Glomerular visceral epithelial cell (primary cell): ENCODE data around the gene ATP6V0A1.
"Not testable (repeated sequence)": the region's sequence is repeated elsewhere in the genome, so short reads cannot be mapped to it uniquely, and the experiment has no call there.

ENCODE experiments used
- DNase-seq: peaks from one replicate; pipeline ENCODE4 v3.0.0-alpha.2; 2016; ENCODE audit errors: extremely low spot score

The ATP6V0A1 gene

DNA sequence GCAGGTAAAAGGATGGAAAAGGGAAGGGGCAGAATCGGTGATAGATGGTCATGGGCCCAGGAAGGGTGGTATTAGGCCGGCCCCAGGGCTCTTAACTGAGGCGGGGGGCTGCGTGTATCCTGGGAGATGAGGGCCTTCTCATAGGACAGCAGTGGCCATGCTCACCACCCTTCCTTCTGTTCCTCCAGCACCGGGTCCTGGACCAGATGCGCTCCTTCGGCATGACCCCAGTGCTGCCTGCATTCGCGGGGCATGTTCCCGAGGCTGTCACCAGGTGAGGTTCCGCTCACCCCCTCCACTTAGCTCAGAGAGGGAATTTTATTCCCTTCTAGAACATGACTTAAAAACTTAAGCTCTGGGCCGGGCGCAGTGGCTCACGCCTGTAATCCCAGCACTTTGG lies 79.8 kb downstream of the ATP6V0A1 start:
- no peak for DNase-seq

DNA sequence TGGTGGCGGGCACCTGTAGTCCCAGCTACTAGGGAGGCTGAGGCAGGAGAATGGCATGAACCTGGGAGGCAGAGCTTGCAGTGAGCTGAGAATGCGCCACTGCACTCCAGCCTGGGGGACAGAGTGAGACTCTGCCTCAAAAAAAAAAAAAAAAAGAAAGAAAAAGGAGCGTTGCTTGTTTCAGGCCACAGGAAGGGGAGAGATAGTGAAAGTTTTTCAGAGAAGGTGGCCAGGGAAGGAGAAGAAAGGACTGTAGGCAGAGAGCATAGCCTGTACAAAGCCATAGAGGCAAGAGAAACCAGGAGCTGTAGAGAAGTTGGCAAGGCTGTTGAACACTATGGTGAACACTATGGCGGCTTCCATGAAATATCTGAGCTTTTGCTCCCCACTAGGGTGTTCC lies 81.9 kb downstream of the ATP6V0A1 start:
- not testable (repeated sequence) for DNase-seq

DNA sequence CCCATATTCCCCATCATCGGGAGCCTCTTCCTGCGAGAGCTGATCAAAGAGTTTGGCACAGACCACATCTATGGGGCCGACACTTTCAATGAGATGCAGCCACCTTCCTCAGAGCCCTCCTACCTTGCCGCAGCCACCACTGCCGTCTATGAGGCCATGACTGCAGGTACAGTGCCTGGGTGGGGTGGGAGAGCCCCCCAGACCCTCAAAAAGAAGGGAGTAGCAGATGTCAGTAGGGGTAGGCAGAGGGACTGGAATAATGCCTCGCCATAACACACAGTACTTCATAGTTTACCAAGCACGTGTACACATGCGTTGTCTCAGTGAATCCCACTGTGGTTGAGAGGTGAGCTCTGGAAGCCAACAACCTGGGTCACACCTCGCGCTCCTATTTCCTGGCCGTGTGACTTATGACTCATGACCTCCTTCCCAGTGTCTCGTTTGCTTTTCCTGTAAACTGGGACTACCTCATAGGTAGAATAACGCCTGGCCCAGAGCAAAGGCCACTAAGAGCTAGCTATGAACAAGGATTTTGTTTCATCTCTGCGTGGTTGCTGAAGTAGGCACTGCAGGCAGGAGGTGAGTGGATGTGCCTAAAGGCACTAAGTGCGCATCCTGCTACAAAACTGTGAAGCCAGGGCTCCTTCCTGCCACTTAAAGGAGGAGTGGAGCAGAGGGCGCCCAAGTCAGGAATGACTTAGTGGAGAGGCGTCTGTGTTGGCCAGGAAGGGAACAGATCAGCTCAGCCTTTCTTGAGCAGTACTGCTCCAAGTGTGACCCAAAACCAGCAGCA lies 82.6 kb downstream of the ATP6V0A1 start:
- no peak for DNase-seq

DNA sequence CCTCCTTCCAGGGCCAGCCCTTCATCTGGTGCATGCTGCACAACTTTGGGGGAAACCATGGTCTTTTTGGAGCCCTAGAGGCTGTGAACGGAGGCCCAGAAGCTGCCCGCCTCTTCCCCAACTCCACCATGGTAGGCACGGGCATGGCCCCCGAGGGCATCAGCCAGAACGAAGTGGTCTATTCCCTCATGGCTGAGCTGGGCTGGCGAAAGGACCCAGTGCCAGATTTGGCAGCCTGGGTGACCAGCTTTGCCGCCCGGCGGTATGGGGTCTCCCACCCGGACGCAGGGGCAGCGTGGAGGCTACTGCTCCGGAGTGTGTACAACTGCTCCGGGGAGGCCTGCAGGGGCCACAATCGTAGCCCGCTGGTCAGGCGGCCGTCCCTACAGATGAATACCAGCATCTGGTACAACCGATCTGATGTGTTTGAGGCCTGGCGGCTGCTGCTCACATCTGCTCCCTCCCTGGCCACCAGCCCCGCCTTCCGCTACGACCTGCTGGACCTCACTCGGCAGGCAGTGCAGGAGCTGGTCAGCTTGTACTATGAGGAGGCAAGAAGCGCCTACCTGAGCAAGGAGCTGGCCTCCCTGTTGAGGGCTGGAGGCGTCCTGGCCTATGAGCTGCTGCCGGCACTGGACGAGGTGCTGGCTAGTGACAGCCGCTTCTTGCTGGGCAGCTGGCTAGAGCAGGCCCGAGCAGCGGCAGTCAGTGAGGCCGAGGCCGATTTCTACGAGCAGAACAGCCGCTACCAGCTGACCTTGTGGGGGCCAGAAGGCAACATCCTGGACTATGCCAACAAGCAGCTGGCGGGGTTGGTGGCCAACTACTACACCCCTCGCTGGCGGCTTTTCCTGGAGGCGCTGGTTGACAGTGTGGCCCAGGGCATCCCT lies 84.8 kb downstream of the ATP6V0A1 start:
- DNase-seq, result no peak

DNA sequence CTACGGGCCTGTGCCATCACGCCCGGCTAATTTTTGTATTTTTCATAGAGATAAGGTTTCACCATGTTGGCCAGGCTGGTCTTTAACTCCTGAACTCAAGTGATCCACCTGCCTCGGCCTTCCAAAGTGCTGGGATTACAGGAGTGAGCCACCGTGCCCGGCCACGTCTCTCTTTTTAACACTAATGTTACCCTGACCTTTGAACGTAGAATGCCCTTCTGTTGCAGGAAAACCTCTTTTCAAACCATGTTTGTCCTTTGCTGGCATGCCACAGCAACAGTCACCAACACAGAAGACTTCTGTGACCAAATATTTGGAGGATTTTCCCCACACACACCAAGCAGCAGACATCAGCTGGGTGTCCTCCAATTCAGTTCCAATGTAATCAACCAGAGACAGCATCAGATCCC lies 86.2 kb downstream of the ATP6V0A1 start:
- no peak for DNase-seq

DNA sequence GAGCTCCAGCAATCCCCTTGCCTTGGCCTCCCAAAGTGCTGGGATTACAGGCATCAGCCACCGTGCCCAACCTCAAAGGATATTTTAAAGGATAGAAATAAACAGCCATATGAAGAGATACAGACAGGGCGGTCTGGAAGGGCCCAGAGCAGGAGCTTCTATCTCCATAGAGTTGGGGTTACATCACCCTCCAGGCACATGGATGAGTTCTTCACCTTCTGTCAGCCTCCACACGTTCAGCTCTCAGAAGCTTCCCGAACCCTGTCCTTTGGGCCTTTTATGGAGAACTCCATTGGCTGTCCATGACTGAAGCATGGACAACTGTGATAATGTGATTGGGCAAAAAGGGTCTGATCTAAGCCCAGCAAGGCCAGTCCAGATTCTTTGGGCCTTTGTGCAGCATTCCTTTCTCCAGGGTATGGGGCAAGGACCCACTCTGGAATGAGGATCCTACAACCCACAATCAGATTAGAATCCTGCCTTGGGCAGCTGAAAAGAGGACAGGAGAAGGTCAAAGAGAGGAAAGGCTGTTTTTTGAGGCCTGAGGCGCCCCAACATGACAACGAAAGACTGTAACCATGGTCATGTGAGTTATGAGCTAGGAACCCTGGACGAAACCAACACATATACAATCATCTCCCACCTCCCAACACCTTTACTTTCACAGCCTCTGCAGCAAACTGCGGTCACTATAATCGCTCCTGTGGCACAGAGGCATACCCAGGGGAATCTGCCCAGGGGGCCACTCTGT lies 87.3 kb downstream of the ATP6V0A1 start:
- not testable (repeated sequence) for DNase-seq

DNA sequence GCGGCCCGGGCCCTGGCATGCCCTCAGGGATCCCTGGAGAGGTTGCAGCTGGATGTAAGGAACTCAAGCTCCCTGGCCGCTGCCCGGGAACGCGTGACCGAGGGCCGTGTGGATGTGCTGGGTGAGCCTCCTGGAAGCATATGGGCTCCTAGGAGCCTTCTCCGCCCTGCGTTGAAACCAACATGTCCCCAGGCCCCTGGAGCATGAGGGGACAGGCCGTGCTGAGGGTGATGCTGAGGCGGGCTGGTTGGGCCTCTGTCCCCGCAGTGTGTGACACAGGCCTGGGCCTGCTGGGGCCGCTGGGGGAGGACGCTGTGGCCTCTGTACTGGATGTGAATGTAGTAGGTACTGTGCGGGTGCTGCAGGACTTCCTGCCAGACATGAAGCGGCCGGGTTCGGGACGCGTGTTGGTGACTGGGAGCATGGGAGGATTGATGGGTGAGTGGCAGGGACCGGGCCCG lies 88.4 kb downstream of the ATP6V0A1 start:
- no peak for DNase-seq

DNA sequence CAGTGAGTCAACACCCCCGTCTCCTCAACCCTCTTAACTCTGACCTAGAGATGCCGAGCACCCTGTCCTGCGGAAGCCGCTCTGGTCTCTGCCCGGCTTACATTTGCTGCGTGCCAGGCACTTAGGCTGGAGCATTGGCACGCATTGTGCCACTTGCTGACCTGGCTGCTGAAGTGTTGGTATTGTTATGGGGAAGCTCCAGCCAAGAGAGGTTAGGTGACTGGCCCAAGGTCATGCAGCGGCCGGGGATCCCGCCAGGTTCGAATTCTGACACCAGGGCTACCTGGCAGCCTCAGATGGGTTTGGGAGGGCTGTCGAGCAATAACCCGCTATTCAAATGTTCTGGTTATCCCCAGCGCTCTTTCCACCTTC lies 89.0 kb downstream of the ATP6V0A1 start:
- DNase-seq, result no peak

DNA sequence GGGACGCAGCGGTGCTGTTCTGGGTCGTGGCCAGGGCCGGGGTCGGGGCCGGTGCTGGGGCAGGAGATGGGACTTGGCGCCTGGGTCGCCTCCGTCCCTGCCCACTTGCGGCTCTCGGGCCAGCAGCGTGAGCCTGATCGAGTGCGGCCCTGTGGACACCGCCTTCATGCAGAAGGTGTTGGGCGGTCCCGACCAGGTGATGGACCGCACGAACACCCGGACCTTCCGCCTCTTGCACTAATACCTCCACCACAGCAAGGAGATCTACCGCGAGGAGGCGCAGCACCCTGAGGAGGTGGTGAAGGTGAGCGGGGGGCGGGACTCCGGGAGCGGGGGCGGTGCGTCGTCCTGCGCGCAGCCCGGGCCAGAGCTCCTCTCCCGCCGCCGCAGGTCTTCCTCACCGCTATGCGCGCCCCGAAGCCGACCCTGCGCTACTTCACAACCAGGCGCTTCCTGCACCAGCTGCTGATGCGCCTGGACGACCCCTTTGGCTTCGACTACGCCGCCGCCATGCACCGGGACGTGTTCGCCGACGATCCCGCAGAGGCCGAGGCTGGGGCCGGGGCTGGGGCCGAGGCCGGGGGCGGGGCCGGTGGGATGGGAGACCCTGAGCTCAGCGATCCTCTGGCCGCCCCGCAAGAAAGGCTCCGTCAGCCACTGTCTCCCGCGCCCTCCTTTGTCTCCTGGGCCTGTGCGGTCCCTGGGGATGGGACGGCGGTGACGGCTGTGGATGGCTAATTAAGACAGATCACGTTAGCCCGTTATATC lies 89.6 kb downstream of the ATP6V0A1 start:
- no peak for DNase-seq

DNA sequence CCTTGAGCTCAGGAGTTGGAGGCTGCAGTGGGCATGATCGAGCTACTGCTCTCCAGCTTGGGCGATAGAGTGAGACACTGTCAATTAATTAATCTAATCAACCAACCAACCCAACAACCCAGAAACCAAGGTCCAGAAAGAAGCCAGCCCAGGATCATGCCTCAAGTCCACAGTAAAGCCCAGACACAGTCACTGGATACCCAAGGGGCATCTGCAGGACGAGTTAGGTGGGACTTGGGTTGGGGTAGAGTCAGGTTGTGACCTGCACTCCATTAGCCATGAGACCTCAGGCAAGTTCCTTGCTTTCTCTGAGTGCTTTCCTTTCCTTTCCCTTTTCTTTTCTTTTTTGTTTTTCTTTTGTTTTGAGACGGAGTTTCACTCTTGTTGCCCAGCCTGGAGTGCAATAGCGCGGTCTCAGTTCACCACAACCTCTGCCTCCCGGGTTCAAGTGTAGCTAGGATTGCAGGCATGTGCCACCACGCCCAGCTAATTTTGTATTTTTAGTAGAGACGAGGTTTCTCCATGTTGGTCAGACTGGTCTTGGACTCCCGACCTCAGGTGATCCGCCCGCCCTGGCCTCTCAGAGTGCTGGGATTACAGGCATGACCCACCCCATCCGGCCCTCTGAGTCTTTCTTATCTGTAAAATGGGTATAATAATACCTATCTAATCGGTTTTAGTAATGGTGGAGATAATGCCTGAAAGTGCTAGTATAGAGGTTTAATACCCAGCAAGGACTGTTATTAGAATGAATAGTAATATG lies 90.5 kb downstream of the ATP6V0A1 start:
- DNase-seq, result no peak

DNA sequence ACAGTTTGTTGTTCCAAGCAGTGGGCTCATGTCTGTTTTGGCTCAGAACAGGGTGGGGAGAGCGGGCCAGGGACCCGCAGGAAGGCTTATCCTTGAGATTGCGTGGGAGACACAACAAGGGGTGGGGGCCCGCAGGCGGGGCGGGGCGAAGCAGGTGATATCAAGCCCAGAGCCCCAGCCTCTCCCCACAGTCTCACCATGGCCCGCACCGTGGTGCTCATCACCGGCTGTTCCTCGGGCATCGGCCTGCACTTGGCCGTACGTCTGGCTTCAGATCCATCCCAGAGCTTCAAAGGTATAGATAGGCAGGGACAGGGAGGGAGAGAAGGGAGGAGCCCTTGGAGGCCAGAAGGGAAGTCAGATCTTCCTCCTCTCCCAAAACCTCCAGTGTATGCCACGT lies 94.1 kb downstream of the ATP6V0A1 start, which contains the start of gene HSD17B1:
Gene HSD17B1 (plus strand): TSS at position 188 of the 400 bp plus-strand sequence. CDS start 11 bp downstream, at position 199.
- not testable (repeated sequence) for DNase-seq

DNA sequence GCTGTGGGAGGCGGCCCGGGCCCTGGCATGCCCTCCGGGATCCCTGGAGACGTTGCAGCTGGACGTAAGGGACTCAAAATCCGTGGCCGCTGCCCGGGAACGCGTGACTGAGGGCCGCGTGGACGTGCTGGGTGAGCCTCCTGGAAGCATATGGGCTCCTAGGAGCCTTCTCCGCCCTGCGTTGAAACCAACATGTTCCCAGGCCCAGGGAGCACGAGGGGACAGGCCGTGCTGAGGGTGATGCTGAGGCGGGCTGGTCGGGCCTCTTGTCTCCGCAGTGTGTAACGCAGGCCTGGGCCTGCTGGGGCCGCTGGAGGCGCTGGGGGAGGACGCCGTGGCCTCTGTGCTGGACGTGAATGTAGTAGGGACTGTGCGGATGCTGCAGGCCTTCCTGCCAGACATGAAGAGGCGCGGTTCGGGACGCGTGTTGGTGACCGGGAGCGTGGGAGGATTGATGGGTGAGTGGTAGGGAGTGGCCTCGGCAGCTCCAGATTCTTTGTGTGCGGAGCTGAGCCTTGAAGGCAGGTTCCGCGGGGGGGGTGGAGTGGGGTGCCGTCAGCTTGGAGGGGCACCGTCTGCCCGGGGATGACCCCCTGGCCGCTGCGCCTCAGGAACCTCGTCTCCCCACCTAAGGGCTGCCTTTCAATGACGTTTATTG lies 94.6 kb downstream of the ATP6V0A1 start:
- DNase-seq, result no peak

DNA sequence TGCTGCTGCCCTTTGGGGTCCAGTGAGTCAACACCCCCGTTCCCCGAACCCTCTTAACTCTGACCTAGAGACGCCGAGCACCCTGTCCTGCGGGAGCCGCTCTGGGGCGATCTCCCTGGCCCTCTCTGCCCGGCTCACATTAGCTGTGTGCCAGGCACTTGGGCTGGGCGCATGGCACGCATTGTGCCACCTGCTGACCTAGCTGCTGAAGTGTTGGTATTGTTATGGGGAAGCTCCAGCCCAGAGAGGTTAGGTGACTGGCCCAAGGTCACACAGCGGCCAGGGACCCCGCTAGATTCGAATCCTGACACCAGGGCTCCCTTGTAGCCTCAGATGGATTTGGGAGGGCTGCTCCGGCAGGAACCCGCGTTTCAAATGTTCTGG lies 95.2 kb downstream of the ATP6V0A1 start:
- DNase-seq, result no peak

DNA sequence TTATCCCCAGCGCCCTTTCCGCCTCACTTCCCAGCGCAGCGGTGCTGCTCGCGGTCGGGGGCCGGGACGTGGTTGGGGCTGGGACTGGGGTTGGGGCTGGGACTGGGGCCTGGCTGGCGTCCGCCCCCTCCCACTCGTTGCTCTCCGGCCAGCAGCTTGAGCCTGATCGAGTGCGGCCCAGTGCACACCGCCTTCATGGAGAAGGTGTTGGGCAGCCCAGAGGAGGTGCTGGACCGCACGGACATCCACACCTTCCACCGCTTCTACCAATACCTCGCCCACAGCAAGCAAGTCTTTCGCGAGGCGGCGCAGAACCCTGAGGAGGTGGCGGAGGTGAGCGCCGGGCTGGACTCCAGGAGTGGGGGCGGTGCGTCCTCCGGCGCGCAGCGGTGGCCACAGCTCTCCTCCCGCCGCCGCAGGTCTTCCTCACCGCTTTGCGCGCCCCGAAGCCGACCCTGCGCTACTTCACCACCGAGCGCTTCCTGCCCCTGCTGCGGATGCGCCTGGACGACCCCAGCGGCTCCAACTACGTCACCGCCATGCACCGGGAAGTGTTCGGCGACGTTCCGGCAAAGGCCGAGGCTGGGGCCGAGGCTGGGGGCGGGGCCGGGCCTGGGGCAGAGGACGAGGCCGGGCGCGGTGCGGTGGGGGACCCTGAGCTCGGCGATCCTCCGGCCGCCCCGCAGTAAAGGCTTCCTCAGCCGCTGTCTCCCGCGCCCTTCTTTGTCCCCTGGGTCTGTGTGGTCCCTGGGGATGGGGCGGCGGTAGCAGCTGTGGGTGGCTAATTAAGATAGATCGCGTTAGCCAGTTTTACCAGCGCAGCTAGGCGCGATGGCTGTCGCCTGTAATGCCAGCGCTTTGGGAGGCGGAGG lies 95.8 kb downstream of the ATP6V0A1 start:
- peak; percentile 88 for DNase-seq

DNA sequence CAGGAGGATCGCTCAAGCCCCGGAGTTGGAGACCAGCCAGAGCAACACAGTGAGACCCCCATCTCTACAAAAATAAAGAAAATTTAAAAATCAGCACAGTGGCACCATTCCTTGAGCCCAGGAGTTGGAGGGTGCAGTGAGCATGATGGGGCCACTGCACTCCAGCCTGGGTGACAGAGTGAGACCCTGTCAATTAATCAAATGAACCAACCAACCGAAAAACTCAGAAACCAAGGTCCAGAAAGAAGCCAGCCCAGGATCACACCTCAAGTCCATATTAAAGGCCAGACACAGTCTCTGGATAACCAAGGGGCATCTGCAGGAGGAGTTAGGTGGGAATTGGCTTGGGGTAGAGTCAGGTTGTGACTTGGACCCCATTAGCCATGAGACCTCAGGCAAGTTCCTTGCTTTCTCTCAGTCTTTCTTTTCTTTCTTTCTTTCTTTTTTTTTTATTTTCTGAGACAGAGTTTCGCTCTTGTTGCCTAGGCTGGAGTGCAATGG lies 96.5 kb downstream of the ATP6V0A1 start:
- DNase-seq, result no peak

DNA sequence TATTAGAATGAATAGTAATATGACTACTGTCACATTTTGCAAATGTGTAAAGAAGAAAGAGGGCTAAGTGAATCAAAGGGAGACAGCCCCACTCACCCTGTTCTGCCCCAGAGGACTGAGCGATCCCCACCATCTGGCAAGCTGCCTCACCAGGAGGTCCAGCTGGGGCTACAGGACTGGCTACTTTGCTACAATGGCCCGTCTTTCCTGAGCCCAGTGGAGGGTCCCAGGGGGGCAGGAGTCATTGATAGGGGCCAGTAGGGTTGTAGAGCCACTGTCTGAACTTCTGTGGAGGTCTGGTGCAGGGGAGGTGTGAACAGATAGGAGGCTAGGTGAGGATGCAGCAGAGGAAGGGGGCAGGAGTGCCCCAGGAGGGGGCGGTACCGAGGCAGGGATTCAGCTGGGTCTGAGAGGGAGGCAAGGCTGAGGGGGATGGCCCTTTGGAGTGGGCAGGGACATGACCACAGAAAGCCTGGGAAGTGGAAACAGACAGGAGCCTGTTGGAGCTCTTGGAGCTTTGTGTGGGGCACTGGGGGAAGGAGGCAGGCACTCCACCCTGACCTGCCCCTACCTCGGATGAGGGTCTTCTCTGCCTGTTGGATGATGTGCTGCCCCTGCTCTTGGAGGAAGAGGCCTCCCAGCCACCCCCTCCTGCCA lies 97.4 kb downstream of the ATP6V0A1 start:
- peak; percentile 33 for DNase-seq

DNA sequence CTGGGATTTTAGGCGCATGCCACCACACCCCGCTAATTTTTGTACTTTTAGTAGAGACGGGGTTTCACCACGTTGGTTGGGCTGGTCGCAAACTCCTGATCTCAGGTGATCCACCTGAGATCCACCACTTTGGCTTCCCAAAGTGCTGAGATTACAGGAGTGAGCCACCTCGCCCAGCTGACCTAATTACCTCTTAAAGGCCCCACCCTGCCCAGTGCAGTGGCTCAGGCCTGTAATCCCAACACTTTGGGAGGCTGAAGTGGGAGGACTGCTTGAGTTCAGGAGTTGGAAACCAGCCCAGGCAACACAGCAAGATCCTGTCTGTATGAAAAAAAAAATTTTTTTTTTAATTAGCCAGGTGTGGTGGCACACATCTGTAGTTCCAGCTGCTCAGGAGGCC lies 100.4 kb downstream of the ATP6V0A1 start:
- no peak for DNase-seq

DNA sequence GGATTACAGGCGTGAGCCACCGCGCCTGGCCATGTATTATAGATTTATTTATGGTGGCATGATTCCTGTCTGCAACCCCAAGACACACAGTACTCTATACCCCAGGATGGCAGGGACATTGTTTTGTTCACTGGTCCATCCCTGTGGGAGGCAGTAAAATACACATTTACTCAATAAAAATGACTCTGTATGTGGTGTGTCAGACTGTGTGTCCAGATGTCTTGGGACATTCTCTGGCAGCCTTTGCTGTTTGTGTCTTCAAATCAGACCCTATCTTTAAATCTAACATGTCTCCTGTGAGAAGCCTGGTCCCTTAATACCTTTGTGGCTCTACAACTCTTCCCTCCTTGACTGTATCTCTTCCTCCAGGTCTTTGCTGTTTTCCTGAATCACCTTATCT lies 101.6 kb downstream of the ATP6V0A1 start:
- DNase-seq, result no peak
